Smooth muscle cell (in vitro differentiated cells): ENCODE measurements around the gene MYO5C. TPM values are rescaled to one million over a fixed set of nuclear protein-coding genes. Genes with fewer than 3 reads are reported as not detected.

Source experiments
- DNase-seq: peaks from one replicate; lab custom pipeline; 2025; ENCODE audit not compliant: unreplicated experiment; lab: John Stamatoyannopoulos, UW
- H2AFZ ChIP-seq: fragments of 200-600 bp; sonication (generic); 2 replicates; pipeline ENCODE4 v1.6.0; 2016; ENCODE audit warnings: antibody characterized with exemption, low read depth, mild to moderate bottlenecking
- H3F3A ChIP-seq: fragments of 200-600 bp; sonication (generic); 2 replicates; pipeline ENCODE4 v1.6.0; 2017; ENCODE audit warnings: antibody characterized with exemption, low read depth
- H3K27ac ChIP-seq: fragments of 200-600 bp; sonication (generic); 2 replicates; pipeline ENCODE4 v1.5.1; 2016; ENCODE audit warnings: low read depth, mild to moderate bottlenecking
- H3K27me3 ChIP-seq: fragments of 200-600 bp; sonication (generic); 2 replicates; pipeline ENCODE4 v1.6.1; 2016; ENCODE audit warnings: low read depth, mild to moderate bottlenecking
- H3K36me3 ChIP-seq: fragments of 200-600 bp; sonication (generic); 2 replicates; pipeline ENCODE4 v1.5.1; 2016; ENCODE audit warnings: low read depth
- H3K4me1 ChIP-seq: fragments of 200-600 bp; sonication (generic); 2 replicates; pipeline ENCODE4 v1.5.1; 2016; ENCODE audit warnings: low read depth
- H3K4me2 ChIP-seq: fragments of 200-600 bp; sonication (generic); 2 replicates; pipeline ENCODE4 v1.6.0; 2016; ENCODE audit warnings: mild to moderate bottlenecking
- H3K4me3 ChIP-seq: fragments of 200-600 bp; sonication (generic); 2 replicates; pipeline ENCODE4 v1.5.1; 2016; ENCODE audit warnings: mild to moderate bottlenecking
- H3K79me2 ChIP-seq: fragments of 200-600 bp; sonication (generic); 2 replicates; pipeline ENCODE4 v1.6.0; 2016; ENCODE audit warnings: low read depth, mild to moderate bottlenecking
- H3K9ac ChIP-seq: fragments of 200-600 bp; sonication (generic); 2 replicates; pipeline ENCODE4 v1.6.0; 2016; ENCODE audit warnings: low read depth
- H3K9me3 ChIP-seq: fragments of 200-600 bp; sonication (generic); replicated peaks from 2 replicates; pipeline ENCODE4 v1.5.1; 2016; ENCODE audit warnings: low read depth
- H4K20me1 ChIP-seq: fragments of 200-600 bp; sonication (generic); 2 replicates; pipeline ENCODE4 v1.6.0; 2016; ENCODE audit warnings: low read depth
- WGBS: methylation state at CpG from one replicate; pipeline ENCODE4 v1.1.7; 2016; ENCODE audit warnings: low lambda C conversion rate; 5-methylcytosine and 5-hydroxymethylcytosine counted together
- polyA plus RNA-seq: library from polyadenylated mRNA; unstranded; fragments of >200 nt; fragmentation: Nextera tagmentation; extraction: Ambion mirVana; gene quantifications from 2 replicates; pipeline ENCODE4 v1.2.1, GENCODE V29; 2016
- total RNA-seq: library from RNA; depleted of rRNA; stranded (reverse); fragments of >200 nt; gene quantifications from 2 replicates; pipeline ENCODE4 v1.2.3, GENCODE V29; 2014
- TF ChIP-seq, protein P1 (sequence below): fragments of 200-600 bp; sonication (generic); IDR thresholded peaks from 2 replicates; pipeline ENCODE4 v1.5.1; 2017; ENCODE audit warnings: borderline replicate concordance, mild to moderate bottlenecking, antibody characterized with exemption; ENCODE audit not compliant: insufficient read depth, poor library complexity, severe bottlenecking

MYO5C gene, protein sequence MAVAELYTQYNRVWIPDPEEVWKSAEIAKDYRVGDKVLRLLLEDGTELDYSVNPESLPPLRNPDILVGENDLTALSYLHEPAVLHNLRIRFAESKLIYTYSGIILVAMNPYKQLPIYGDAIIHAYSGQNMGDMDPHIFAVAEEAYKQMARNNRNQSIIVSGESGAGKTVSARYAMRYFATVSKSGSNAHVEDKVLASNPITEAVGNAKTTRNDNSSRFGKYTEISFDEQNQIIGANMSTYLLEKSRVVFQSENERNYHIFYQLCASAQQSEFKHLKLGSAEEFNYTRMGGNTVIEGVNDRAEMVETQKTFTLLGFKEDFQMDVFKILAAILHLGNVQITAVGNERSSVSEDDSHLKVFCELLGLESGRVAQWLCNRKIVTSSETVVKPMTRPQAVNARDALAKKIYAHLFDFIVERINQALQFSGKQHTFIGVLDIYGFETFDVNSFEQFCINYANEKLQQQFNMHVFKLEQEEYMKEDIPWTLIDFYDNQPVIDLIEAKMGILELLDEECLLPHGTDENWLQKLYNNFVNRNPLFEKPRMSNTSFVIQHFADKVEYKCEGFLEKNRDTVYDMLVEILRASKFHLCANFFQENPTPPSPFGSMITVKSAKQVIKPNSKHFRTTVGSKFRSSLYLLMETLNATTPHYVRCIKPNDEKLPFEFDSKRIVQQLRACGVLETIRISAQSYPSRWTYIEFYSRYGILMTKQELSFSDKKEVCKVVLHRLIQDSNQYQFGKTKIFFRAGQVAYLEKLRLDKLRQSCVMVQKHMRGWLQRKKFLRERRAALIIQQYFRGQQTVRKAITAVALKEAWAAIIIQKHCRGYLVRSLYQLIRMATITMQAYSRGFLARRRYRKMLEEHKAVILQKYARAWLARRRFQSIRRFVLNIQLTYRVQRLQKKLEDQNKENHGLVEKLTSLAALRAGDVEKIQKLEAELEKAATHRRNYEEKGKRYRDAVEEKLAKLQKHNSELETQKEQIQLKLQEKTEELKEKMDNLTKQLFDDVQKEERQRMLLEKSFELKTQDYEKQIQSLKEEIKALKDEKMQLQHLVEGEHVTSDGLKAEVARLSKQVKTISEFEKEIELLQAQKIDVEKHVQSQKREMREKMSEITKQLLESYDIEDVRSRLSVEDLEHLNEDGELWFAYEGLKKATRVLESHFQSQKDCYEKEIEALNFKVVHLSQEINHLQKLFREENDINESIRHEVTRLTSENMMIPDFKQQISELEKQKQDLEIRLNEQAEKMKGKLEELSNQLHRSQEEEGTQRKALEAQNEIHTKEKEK (N-terminal part only)
- total RNA-seq: 1.5 TPM in 2 replicates
- 0.26 and 0.69 TPM in 2 replicates for polyA plus RNA-seq

DNA sequence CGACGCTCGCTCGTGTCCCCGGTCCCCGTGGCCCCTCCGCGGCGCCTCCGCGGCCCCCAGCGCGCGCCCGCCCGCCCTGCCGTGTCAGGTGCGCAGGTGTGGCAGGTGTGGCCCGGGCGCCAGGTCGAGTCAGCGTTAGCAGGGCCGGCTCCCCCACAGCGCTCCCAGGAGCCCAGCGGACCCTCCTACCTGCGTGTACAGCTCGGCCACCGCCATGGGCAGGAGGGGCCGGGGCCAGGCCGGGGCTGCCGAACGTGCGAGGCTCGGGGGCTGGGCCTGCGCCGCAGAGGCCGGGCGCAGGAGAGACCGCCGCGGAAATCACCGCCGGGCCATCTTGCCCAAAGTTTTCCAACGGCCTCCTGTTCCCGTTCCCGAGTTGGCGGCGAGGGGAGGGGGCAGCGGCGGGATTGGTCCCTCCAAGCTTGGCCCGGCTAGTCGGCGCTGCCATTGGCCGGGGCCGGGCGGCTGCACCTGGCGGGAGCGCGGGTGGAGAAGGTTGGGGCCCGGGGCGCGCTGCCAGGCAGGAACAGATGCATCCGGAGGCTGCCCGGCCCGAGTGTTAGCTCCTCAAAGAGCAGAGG lies at the start of gene MYO5C:
TSS of gene MYO5C (minus strand) at position 384 of the 581 bp plus-strand sequence. CDS start at position 216, 168 bp downstream.
- Histone ChIP-seq H4K20me1 (no peaks in the 10 kb centered on the region), H3F3A (no peaks in the 10 kb centered on the region), H3K27me3 (peaks cover 49% of the 10 kb centered on the region), H3K4me3 (peak within 1 kb of the TSS; percentile 64), H2AFZ (peak within 1 kb of the TSS; percentile 43), H3K9ac (no peak within 1 kb of the TSS), H3K27ac (no peak within 1 kb of the TSS), H3K4me1 (peaks cover 4% of the 10 kb centered on the region), H3K9me3 (no peaks in the 10 kb centered on the region), H3K79me2 (no peaks in the 10 kb centered on the region), H3K4me2 (peak within 1 kb of the TSS; percentile 88), H3K36me3 (no peaks in the 10 kb centered on the region)
- WGBS: 1% methylated on average over 44 of the region's 65 CpGs
- no peak for DNase-seq
- TF ChIP-seq, protein P1, sequence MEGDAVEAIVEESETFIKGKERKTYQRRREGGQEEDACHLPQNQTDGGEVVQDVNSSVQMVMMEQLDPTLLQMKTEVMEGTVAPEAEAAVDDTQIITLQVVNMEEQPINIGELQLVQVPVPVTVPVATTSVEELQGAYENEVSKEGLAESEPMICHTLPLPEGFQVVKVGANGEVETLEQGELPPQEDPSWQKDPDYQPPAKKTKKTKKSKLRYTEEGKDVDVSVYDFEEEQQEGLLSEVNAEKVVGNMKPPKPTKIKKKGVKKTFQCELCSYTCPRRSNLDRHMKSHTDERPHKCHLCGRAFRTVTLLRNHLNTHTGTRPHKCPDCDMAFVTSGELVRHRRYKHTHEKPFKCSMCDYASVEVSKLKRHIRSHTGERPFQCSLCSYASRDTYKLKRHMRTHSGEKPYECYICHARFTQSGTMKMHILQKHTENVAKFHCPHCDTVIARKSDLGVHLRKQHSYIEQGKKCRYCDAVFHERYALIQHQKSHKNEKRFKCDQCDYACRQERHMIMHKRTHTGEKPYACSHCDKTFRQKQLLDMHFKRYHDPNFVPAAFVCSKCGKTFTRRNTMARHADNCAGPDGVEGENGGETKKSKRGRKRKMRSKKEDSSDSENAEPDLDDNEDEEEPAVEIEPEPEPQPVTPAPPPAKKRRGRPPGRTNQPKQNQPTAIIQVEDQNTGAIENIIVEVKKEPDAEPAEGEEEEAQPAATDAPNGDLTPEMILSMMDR: no peak

DNA sequence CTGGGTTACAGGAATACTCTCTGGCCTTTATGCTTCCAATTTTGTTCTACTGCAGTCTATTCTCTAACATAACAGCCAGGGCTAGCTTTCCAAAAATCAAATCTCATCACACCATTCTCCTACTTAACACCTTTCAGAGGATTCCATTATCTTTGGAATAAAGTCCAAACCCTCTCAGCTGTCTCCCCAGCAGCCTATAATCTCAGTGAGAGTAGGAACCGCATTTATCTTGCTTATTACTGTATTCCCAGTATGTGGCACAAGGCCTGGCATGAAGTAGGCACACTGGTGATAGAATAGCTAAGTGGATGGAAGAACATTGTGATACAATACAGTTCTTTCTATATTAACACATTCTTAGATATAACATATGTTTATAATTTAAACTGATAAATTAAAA lies 49.0 kb upstream of the MYO5C start:
- H3K9ac ChIP-seq: no peak overlapping the region
- H3K36me3 ChIP-seq: peaks cover 7% of the 10 kb centered on the region
- H3F3A ChIP-seq: no peaks in the 10 kb centered on the region
- H3K4me1 ChIP-seq: no peaks in the 10 kb centered on the region
- no peak overlapping the region for H2AFZ ChIP-seq
- TF ChIP-seq, protein P1: no peak
- H3K4me2 ChIP-seq: no peak overlapping the region
- peak overlapping the region; percentile 9 for H3K27ac ChIP-seq
- DNase-seq: no peak
- H3K79me2 ChIP-seq: no peaks in the 10 kb centered on the region
- no peaks in the 10 kb centered on the region for H3K9me3 ChIP-seq
- 100% methylated on average over 1 of the region's 1 CpG for WGBS
- no peak overlapping the region for H3K4me3 ChIP-seq
- no peaks in the 10 kb centered on the region for H3K27me3 ChIP-seq
- H4K20me1 ChIP-seq: no peaks in the 10 kb centered on the region

- Histone ChIP-seq H3K9me3 (no peaks in the 10 kb centered on the region), H3F3A (no peaks in the 10 kb centered on the region), H3K27ac (peak overlapping the region; percentile 9), H3K4me2 (no peak overlapping the region), H3K4me3 (no peak overlapping the region), H3K36me3 (peaks cover 7% of the 10 kb centered on the region), H4K20me1 (no peaks in the 10 kb centered on the region), H3K79me2 (no peaks in the 10 kb centered on the region), H3K27me3 (no peaks in the 10 kb centered on the region), H3K4me1 (no peaks in the 10 kb centered on the region), H3K9ac (no peak overlapping the region), H2AFZ (no peak overlapping the region)
- 80% methylated on average over 3 of the region's 3 CpGs for WGBS
- TF ChIP-seq, protein P1: no peak
- DNase-seq: no peak
These were observed 48.2 kb upstream of the MYO5C start for GRCh38 chr15:52343831-52344230.
